HUES48 (cell line): ENCODE results near the gene ANKRD53.

ENCODE experiments used
- H3K27ac ChIP-seq: one replicate; pipeline ENCODE4 v1.7.0; 2013; ENCODE audit warnings: low read depth, low read length, inconsistent platforms
- H3K27me3 ChIP-seq: 2 replicates; pipeline ENCODE4 v1.6.1; 2013; ENCODE audit warnings: mild to moderate bottlenecking, low read length; ENCODE audit not compliant: control insufficient read depth, insufficient read depth
- H3K36me3 ChIP-seq: 2 replicates; pipeline ENCODE4 v1.6.1; 2013; ENCODE audit warnings: low read length; ENCODE audit not compliant: control insufficient read depth, insufficient read depth
- H3K4me1 ChIP-seq: 2 replicates; pipeline ENCODE4 v1.6.1; 2013; ENCODE audit warnings: mild to moderate bottlenecking, low read length; ENCODE audit not compliant: control insufficient read depth, insufficient read depth
- H3K4me3 ChIP-seq: 2 replicates; pipeline ENCODE4 v1.5.1; 2013; ENCODE audit warnings: mild to moderate bottlenecking, low read depth, low read length
- H3K9ac ChIP-seq: 2 replicates; pipeline ENCODE4 v1.6.1; 2013; ENCODE audit warnings: mild to moderate bottlenecking, low read depth, low read length, moderate library complexity
- H3K9me3 ChIP-seq: 2 replicates; pipeline ENCODE4 v1.6.1; 2013; ENCODE audit warnings: low read length; ENCODE audit not compliant: control insufficient read depth, insufficient read depth

The ANKRD53 gene

DNA sequence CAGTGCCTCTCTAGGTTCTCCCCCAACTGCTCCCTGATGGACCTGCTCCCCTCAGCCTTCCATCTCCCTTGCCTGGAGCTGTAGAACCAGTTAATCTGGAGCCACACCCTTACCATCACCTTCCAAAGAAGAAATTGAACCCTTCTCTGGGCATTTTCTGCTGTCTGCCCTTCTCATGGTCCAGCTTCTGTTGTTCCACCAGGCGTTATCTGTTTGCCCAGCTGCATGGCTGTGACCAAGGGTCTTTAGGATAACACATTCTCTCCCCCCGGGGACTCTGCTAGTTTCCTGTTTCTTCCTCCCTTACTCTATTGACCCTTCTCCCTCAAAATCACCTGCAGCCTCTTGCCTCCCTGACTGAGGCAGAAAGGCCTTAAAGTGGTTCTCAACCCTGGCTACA lies 3.2 kb upstream of the ANKRD53 start:
- Histone ChIP-seq H3K36me3 (no peaks in the 10 kb centered on the region), H3K9ac (no peak overlapping the region), H3K9me3 (no peaks in the 10 kb centered on the region), H3K27me3 (peaks cover 42% of the 10 kb centered on the region), H3K4me1 (peaks cover 17% of the 10 kb centered on the region), H3K4me3 (no peak overlapping the region), H3K27ac (no peak overlapping the region)

DNA sequence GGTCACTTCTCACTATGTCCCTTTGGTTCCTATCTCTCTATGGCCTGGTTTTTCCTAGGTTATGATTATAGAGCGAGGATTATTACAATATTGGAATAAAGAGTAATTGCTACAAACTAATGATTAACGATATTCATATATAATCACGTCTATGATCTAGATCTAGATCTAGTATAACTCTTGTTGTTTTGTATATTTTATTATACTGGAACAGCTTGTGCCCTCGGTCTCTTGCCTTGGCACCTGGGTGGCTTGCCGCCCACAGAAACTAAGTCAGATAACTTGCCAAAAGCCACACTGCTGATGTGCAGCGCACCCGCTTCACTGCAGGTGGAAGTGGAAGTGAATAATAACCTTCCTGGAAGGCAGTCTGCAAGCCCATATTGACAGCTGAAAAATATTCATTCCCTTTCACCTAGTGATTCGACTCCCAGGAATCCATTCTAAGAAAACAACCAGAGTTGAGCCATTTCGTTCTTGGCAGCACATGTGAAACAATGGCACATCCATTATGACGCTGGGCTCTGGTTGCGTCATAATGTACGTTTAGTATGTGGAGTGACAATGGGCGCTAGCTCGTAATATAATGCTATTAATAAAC lies 725 bp upstream of the ANKRD53 start:
- Histone ChIP-seq H3K27ac (no peak overlapping the region), H3K4me1 (peaks cover 17% of the 10 kb centered on the region), H3K9ac (0 out of 2 replicates have a peak overlapping the region, but pooled peaks have one; percentile 17), H3K27me3 (peaks cover 37% of the 10 kb centered on the region), H3K9me3 (no peaks in the 10 kb centered on the region), H3K4me3 (peak overlapping the region; percentile 82), H3K36me3 (no peaks in the 10 kb centered on the region)

GRCh38 chr2:70979180-70979488 lies 704 bp downstream of the ANKRD53 start:
- Histone ChIP-seq H3K4me3 (peak overlapping the region; percentile 82), H3K9me3 (no peaks in the 10 kb centered on the region), H3K4me1 (peaks cover 17% of the 10 kb centered on the region), H3K27ac (no peak overlapping the region), H3K9ac (no peak overlapping the region), H3K27me3 (peaks cover 37% of the 10 kb centered on the region), H3K36me3 (no peaks in the 10 kb centered on the region)

DNA sequence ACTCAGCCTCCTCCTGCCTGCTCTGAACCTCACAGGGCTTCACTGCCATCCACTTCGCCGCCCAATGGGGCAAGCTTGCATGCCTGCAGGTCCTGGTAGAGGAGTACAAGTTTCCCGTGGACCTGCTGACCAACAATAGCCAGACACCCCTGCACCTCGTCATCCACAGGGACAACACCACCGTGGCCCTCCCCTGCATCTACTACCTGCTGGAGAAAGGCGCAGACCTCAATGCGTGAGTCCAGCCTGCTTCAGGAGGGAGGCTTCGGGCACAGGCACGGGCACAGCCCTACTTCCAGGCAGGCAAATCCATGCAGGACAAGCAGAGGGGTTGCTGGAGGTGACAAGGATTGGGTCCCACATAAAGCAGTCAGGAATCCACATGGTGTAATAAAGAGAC lies 1.2 kb downstream of the ANKRD53 start:
- H3K4me3 ChIP-seq = 0 out of 2 replicates have a peak overlapping the region, but pooled peaks have one; percentile 82
- H3K36me3 ChIP-seq = no peaks in the 10 kb centered on the region
- H3K27me3 ChIP-seq = peaks cover 37% of the 10 kb centered on the region

GRCh38 chr2:70981421-70981820 lies 3.0 kb downstream of the ANKRD53 start:
- H3K27ac ChIP-seq = no peak overlapping the region
- H3K36me3 ChIP-seq = peaks cover 2% of the 10 kb centered on the region
- H3K9ac ChIP-seq = no peak overlapping the region
- H3K4me3 ChIP-seq = no peak overlapping the region
- H3K4me1 ChIP-seq = peaks cover 13% of the 10 kb centered on the region
- peaks cover 27% of the 10 kb centered on the region for H3K27me3 ChIP-seq
- H3K9me3 ChIP-seq = no peaks in the 10 kb centered on the region

More for the DNA sequence above, 1.2 kb downstream of the ANKRD53 start:
- Histone ChIP-seq H3K4me1 (peaks cover 17% of the 10 kb centered on the region), H3K27ac (no peak overlapping the region), H3K9ac (no peak overlapping the region), H3K9me3 (no peaks in the 10 kb centered on the region)

DNA sequence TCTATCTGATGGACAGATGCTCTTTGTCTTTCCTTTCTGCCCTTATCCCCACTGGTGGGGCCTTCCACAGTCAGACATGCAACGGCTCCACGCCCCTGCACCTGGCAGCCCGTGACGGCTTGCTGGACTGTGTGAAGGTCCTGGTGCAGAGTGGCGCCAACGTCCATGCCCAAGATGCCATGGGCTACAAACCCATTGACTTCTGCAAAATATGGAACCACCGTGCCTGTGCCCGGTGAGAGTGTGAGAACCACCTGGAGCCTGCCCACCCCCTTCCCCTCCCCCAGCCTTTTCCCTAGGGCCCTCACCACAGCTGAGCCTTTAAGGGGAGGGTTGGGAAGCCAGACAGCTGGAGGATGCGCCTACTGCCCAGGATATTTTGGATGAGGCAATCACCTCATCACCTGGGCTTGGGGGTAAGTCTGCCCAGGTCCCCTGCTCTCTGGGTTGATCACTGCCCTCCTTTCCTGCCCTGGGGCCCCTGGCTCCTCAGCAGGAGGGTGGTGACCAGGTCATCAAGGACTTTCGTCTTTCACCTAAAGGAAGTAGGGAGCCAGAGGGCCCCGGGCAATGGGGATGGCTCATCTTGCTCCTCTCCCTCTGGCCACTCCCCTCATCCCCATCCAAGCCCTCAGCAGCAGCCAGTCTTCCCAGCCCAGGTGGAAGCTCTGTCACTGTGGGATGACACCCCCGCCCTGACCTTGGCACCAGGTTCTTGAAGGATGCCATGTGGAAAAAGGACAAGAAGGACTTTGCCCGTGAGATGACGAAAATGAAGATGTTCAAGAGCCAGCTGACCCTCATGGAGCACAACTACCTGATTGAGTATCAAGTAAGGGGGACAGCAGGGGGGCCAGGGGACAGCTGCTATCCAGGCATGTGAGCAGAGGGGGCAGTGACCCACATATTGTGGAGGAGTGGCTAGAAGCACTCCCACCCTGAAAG lies 3.7 kb downstream of the ANKRD53 start:
- Histone ChIP-seq H3K9ac (no peak overlapping the region), H3K4me1 (peaks cover 11% of the 10 kb centered on the region), H3K4me3 (no peak overlapping the region), H3K36me3 (peaks cover 2% of the 10 kb centered on the region), H3K27me3 (peaks cover 27% of the 10 kb centered on the region), H3K9me3 (no peaks in the 10 kb centered on the region), H3K27ac (no peak overlapping the region)

DNA sequence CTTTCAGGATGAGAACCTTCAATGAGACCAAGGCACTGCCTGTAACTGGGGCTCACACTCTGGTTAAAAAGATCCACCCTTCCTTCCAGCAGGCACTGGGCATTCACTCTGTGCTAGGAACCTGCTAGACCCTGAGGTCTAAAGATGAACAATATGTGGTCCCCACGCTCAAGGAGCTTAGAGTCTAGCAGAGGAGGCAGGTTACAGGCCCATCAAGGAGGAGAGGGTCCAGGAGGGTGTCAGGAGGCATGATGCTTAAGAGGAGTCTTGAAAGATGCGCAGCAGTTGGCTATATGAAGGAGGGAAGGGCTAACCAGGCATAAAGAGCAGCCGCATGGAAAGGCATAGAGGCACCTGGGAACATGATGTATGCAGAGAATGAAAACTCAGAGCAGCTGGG lies 4.5 kb downstream of the ANKRD53 start:
- Histone ChIP-seq H3K4me3 (no peak overlapping the region), H3K9ac (no peak overlapping the region), H3K27ac (no peak overlapping the region), H3K4me1 (peaks cover 7% of the 10 kb centered on the region), H3K36me3 (peaks cover 10% of the 10 kb centered on the region), H3K27me3 (peaks cover 22% of the 10 kb centered on the region), H3K9me3 (no peaks in the 10 kb centered on the region)

- Histone ChIP-seq H3K27ac (no peak overlapping the region), H3K9me3 (no peaks in the 10 kb centered on the region), H3K36me3 (peaks cover 17% of the 10 kb centered on the region), H3K4me1 (0 out of 2 replicates have a peak, but pooled peaks cover 4% of the 10 kb centered on the region), H3K9ac (no peak overlapping the region), H3K4me3 (no peak overlapping the region), H3K27me3 (peaks cover 15% of the 10 kb centered on the region)
Measured at GRCh38 chr2:70983506-70984227, 5.2 kb downstream of the ANKRD53 start.

DNA sequence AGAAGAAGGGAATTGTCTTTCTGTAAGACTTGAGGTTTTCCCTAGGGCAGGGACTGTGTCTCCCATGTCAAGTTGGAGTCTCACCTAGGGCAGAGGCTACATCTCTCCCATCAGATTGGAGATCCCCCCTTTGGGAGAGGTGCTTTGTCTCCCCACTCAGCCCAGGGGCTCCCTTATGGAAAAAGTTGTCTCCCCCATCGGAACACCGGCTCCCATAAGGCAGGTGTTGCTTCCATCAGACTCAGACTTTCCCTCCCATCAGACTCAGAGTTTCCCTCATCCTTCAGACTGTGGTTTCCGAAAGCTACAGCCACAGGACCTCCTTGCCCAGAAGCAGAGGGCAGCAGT lies 5.8 kb downstream of the ANKRD53 start:
- H3K27me3 ChIP-seq = peaks cover 10% of the 10 kb centered on the region
- H3K27ac ChIP-seq = no peak overlapping the region
- H3K36me3 ChIP-seq = peaks cover 22% of the 10 kb centered on the region
- H3K9me3 ChIP-seq = no peaks in the 10 kb centered on the region
- no peak overlapping the region for H3K9ac ChIP-seq
- H3K4me3 ChIP-seq = no peak overlapping the region
- 0 out of 2 replicates have a peak, but pooled peaks cover 2% of the 10 kb centered on the region for H3K4me1 ChIP-seq

DNA sequence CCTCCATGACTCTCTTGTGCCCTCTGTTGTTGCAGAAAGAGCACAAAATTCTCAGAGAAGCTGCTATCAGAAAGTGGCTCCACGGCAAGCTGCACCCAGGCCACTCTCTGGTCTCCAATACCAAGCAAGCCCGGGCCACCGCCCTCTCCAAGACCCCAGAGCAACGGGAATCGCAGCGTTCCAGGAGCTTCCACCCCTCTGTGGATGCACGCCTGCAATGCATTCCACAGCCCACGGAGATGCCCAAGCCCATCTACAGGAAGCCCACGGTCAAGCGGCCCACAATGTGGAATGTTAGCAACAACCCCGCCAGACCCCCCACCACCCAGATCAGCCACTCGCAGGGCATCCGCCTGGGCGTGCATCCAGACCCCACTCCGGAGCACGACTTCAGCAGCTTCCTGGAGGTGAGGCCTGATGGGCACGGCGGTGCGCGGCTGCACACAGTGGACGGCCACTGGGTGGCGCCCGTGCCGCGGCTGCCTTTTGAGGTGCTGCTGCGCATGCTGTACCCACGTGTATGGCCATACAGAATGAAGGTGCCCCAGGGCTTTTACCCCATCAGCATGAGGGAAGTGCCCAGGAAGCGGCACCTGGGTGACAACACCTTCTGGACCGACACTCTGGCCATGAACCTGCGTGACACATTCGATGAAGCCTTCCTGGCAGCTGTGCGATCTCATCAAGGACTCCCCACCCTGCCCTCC lies 6.3 kb downstream of the ANKRD53 start:
- H3K27me3 ChIP-seq = peaks cover 4% of the 10 kb centered on the region
- no peaks in the 10 kb centered on the region for H3K9me3 ChIP-seq
- no peaks in the 10 kb centered on the region for H3K4me1 ChIP-seq
- peak overlapping the region; percentile 39; the same call in 1 of the 2 replicates for H3K4me3 ChIP-seq
- H3K27ac ChIP-seq = no peak overlapping the region
- H3K36me3 ChIP-seq = peaks cover 28% of the 10 kb centered on the region
- no peak overlapping the region for H3K9ac ChIP-seq
